ENCODE results near the gene SLC6A6.

DNA sequence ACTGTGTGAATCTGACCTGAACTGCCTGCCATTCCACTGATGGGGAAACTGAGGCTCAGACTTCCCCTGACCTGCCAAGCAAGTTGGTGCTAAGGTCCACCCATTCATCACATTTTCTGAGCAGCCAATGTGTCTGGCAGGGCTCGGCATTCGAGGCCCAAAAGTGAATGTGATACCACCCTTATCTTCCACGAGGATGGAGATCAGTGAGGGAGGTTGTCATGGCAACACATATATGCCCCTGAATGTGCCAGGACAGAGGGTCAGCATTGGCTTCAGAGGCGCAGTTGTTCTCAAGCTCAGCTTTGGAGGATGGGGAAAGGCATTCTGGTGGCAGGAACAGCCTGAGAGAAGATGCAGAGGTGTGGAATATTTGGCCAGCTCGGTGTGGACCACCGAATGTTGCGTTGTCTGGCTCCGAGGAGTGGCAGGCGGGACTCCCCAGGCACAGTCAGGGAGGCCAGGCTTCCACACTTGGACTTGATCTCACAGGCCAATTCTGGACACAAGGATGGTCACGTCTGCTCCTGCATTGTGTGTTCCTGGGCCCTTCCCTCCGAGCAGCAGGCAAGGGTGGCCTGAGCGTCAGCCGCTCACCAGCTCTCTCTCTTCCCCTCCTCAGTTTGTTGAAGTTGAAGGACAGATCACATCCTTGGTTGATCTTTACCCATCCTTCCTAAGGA is 74.3 kb downstream of the SLC6A6 start:
- TF ChIP-seq, protein P1, sequence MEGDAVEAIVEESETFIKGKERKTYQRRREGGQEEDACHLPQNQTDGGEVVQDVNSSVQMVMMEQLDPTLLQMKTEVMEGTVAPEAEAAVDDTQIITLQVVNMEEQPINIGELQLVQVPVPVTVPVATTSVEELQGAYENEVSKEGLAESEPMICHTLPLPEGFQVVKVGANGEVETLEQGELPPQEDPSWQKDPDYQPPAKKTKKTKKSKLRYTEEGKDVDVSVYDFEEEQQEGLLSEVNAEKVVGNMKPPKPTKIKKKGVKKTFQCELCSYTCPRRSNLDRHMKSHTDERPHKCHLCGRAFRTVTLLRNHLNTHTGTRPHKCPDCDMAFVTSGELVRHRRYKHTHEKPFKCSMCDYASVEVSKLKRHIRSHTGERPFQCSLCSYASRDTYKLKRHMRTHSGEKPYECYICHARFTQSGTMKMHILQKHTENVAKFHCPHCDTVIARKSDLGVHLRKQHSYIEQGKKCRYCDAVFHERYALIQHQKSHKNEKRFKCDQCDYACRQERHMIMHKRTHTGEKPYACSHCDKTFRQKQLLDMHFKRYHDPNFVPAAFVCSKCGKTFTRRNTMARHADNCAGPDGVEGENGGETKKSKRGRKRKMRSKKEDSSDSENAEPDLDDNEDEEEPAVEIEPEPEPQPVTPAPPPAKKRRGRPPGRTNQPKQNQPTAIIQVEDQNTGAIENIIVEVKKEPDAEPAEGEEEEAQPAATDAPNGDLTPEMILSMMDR (IDR thresholded peaks at IDR 0.05) = no peak
- TF ChIP-seq POLR2A (IDR thresholded peaks at IDR 0.05) = no peak

Measured in esophagus squamous epithelium (tissue), 4 donors.